OCI-M1 (cell line): ENCODE data around the gene LPA.
"Not testable (repeated sequence)": the region's sequence is repeated elsewhere in the genome, so short reads cannot be mapped to it uniquely, and the experiment has no call there.

ENCODE experiments used
- DNase-seq: peaks from one replicate; lab custom pipeline; 2025; lab: John Stamatoyannopoulos, UW

LPA gene

DNA sequence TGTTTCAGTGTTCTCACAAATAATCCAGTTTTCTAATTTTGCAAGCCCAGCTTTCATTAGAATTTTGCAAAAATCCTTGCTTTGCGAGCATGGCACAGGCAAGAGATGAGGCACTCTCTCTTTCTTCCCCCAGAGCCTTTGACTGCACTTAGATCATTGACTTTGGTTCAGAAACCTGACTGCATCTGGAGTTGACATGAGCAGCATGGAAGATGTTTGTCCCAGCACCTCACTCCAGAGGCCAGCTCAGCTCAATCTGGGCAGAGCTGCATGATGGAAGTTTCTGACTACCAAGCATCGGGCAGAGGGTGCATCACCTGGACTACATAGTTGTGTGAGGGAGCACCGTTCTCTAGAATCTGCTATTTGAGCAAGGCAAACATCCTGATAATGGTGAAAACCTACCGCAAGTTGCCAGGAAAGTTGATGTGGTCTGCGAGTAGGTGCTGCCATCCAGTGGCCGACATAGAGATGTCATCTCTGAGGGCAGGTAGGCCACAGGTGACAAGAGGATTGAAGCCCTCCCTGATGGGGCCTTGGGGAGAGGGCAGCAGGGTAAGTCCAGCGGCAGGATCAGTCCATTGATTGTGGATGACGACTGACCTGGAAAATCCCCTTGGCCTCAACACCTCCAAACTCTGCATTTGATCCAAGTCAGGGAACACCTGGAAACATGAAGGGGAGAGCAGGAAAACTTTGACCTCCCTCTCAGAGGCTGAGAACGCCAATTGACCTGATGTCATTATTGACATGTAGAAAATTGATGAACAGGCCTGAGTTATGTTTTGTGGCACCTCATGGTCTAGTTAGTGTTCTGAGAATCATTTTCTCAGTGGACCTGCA is 3.8 kb upstream of the LPA start:
- DNase-seq = peak; percentile 29

DNA sequence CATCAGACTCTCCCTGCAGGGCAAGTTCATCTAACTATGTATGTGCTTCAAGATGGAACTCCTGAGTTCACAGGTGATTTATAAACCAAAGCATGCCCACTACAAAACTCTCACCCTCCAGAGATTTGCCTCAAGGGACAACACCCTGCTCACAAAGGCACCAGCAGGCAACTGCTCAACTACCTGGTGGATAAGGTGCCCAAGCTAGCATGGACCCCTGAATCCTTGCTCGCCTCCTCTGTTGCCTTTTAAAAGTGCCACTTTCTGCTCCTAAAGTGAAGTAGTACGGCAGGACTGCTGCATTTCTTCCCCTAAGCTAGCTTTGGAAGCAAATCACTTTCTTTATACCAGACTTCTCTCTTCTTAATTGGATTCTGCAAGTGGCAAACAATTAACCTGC is 1.2 kb downstream of the LPA start:
- DNase-seq = no peak

DNA sequence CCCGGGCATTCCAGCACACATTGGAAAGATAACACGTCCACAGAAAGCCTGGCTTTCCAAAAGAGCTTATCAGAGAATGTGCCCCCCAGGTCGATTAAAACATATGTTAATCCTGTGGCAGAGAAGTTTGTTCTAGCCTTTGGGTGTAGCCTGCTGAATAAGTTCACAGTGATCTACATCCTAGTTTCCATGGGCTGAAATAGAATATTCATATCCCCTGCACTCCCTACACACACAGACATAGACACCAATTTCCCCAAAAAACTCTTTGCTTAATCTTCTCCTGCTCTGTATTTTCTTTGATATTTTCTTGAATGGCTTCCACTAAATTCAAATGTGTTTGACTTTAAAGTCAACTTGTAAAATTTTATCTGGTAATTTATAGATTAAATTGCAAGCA is 1.6 kb downstream of the LPA start:
- no peak for DNase-seq

DNA sequence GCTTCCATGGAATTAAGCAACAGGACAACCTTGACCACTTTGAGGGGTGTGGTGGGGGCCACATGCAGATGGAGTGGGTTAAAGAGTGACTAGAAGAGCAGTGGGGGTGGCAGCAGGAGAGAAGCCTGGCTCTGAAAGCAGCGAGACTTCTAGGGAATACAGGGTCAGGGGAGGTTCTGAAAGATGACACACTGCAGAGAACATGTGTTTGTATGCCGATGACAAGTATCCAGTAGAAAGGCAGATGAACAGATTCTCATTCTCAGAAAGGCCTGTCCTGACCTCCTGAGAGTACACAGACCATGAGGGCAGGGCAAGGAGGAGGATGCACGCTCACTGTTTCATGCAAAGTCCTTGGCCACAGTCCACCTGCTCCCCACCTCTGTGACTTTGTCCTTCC is 2.9 kb downstream of the LPA start:
- DNase-seq = no peak

DNA sequence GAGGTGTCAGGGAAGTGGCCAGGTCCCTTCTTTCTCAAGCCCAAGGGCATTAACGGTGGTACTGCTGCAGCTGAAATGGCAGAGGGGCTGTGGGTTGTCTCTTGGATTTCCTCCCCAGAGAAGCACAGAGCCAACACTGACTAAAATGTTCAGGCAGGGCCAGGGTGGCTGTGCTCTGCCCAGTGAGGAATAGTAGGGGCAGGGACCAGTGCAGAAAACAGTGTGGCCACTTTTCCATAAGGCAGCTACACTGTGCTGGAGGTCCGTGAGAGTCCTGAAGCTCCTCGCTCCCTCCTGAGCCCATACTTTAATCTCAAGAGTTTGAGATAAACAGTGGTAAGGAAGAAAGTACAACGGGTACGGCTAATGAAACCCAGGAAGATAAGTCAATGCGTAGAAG is 4.5 kb downstream of the LPA start:
- DNase-seq = no peak

DNA sequence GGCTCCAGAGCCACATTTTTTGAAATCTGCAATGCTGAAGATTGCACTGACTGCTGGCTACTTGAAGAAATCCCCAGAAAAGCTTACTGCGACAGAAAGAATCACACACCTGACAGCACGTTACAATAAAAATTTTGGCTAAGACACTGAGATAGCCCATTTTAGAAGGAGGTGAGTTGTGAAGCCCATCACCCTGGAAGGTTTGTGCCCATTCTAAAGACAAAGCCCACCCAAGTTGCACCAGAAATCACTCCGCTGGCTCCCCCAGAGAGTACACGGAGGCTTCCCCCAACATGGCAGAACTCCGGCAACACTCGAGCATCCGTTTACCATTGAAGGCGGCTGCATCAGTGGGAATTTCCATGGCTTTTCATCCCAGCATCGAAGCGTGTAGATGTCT is 29.4 kb downstream of the LPA start:
- DNase-seq = no peak

DNA sequence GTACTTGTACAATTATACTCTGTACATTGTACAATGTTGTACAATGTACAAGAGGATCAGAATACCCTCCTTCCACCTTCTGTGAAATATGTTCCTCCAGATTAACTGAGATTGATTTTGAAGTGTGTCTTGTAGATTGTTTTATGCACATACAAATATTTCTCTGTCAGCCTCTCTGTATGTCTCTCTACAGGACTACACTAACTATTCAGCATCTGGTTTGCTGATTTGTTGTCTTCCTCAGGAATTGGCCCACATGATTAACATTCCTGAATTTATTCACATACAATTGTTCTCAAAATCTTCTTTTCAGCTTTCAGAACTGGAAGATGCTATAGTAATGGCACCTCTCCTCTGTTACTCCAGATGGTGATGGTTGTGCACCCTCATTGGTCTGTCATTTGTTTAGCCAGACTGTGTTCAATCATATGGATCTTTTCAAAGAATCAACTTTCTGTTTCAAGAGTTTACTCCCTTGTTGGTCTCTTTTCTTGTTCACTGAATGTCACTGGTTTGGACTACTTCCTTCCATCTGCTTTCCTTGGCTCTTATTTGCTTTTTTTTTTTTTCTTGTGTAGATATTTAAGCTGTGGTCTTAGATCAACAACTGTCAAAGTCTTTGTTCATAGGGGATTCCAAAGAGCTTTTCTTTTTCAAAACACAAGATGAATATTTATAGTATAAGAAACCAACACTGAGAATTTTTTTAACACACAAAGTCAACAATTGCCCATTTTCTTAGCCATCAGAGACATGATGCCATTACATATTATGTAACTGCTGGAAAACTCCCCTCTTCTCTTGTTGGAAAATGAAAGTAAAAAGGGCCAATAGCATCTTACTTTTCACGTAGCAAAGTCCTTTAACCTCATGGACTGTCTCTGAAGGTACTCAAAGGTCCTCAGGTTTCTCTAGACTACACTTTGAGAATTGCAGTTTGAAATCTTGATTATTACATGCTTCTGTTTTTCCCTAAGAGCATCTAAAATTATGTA is 67.9 kb downstream of the LPA start:
- DNase-seq = no peak

DNA sequence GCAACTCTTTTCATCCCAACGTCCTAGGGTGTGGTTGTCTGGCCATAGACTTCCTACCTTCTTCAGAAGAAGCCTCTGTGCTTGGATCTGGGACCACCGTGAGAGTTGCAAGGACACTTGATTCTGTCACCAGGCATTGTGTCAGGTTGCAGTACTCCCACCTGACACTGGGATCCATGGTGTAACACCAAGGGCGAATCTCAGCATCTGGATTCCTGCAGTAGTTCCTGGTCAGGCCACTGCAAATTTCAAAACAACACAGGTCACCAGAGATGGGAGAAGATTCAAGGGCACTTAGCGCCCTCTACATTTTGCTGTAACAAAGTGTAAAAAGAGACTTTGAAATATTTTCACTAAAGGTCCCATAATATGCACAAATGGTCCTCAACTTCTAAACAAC is 68.8 kb downstream of the LPA start:
- not testable (repeated sequence) for DNase-seq

DNA sequence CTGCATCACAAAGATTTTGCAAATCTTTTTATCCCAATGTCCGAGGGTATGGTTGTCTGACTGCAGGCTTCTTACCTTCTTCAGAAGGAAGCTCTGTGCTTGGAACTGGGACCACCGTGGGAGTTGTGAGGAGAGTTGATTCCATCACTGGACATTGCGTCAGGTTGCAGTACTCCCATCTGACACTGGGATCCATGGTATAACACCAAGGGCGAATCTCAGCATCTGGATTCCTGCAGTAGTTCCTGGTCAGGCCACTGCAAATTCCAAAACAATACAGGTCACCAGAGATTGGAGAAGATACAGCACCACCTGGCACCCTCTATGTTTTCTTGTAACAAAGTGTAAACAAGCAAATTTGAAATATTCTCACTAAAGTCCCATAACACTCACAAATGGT is 77.7 kb downstream of the LPA start:
- DNase-seq = no peak

DNA sequence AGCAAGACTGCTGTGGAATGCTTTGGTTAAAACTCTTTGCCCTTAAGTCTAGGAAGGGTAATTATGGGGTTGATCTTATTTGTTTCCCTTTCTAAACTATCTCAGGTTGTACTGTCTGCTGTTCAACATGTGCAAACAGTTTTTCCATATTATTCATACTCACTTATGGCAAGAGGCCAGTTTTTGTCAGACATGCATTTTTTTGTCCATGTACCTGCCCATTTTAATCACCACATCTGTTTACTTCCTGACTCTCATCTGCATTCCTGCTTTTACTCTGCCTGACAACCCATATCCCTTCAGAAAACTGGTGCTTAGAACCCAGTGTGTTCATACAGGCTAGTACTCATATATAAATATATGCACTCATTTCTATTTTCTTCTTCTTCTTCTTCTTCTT is 80.3 kb downstream of the LPA start:
- no peak for DNase-seq

DNA sequence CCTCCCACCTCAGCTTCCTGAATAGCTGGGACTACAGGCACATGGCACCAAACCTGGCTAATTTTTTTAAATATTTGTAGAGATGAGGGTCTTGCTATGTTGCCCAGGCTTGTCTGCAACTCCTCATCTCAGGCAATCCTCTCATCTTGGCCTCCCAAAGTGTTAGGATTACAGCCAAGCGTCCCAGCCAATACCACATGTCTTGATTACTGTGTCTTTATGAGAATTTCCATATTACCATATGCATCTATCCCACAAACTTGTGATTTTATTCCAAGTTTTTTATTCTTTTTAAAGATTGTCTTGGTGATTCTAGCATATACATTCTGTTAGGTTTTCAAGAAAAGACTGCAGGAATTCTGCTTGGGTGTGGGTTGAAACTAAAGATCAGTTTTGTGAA is 82.7 kb downstream of the LPA start:
- no peak for DNase-seq

DNA sequence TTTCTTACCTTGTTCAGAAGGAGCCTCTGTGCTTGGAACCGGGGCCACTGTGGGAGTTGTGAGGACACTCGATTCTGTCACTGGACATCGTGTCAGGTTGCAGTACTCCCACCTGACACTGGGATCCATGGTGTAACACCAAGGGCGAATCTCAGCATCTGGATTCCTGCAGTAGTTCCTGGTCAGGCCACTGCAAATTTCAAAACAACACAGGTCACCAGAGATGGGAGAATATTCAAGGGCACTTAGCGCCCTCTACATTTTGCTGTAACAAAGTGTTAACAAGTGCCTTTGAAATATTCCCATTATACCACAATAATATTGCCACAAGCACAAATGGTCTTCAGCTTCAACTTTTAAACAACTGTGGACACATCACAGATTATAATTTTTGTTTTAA is 85.6 kb downstream of the LPA start:
- DNase-seq = peak; percentile 11

DNA sequence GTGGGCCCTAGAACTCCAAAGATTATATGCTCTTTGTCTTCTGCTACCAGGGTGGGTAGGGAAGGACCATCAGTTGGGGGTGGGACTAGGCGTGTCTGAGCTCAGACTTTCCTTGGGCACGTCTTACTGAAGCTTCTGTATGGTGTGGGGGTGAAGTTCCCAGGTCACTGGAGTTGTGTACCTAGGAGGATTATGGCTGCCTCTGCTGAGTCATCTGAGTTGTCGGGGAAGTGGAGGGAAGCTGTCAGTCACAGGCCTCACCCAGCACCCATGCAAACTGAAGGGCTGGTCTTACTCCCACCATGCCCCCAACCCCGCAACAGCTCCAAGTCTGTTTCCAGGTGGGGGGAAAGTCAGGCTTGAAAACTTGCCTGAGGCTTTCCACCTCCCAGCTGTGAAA is 90.1 kb downstream of the LPA start:
- DNase-seq = no peak

DNA sequence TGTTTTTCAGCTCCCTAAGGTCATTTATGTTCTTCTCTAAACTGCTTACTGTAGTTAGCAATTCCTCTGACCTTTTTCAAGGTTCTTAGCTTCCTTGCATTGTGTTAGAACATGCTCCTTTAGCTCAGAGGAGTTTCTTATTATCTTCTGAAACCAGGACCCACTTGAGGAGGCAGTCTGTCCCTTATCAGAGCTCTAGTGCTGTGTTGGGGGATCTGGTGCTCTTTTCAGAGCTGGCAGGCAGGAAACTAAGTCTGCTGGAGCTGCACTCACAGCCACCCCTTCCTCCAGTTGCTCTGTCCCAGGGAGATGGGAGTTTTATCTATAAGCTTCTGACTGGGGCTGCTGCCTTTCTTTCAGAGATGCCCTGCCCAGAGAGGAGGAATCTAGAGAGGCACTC is 92.9 kb downstream of the LPA start:
- DNase-seq = peak; percentile 73

DNA sequence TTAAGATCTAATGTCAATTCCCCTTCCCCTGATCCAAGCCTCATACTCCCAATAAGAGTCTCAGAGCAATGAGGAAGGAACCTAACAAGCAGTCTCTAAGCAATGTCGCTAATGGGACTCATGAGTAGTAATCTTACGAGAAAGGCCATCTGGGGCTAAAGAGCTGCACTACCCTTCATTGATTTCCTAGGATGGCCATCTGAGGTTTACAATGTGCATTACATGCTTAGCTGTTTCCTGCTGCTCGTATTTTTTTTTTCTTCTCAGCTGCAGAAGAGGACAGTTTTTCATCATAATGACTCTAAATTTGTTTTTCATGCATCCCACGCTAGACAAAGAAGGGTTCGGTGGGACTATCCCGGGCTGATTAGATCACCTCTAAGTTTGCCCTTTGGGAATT is 119.3 kb downstream of the LPA start:
- no peak for DNase-seq

DNA sequence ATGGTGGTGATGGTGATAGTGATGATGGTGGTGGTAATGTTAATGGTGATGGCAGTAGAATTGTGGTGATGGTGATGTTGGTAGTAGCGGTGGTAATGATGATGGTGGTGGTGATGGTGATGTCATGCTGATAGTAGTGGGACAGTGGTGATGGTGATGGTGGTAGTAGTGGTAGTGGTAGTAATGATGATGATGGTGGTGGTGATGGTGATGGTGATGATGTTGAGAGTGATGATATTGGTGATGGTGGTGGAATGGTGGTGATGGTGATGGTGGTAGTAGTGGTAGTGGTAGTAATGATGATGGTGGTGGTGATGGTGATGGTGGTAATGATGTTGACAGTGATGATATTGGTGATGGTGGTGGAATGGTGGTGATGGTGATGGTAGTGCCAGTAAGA is 128.8 kb downstream of the LPA start:
- no peak for DNase-seq

DNA sequence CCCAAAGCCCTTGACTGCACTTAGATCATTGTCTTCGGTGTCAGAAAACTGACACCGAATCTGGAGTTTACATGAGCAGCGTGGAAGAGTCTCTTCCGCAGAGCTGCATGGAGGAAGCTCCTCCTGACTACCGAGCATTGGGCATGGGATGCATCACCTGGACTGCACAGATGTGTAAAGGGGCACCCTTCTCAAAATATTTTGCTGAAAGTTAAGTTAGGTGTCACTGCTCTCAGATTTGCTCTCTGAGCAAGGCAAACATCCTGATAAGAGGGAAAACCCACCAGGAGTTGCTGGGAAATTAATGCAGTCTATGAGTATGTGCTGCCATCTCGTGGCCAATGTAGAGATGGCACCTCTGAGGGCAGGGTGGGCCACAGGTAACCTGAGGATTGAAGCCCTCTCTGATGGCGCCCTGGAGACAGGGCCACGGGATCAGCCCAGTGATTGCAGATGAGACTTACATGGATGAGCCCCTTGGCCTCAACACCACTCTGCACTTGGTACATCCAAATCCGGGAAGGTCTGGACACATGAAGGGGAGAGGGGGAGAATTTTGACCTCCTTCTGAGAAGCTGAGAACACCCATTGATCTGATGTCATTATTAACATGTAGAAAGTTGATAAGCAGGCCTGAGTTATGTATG is 129.9 kb downstream of the LPA start:
- DNase-seq = peak; percentile 67

DNA sequence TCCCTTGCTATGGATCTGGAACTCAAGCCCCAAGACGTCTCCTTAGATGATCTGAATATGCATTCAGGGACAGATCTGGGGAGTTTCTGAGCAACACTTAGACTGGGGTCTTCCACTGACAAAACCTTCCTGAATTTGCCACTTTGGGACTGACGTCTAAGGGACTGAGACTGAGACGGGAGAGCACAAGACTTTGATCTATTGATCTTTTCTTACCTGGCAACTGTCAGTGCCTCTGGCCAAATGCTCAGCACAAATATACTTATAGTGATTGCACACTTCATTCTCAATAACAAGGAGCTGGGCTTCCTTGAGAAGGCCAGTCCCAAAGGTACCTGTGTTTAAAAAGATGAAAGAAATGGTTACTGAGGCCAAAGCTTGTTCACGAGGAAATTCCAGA is 131.8 kb downstream of the LPA start:
- DNase-seq = no peak

DNA sequence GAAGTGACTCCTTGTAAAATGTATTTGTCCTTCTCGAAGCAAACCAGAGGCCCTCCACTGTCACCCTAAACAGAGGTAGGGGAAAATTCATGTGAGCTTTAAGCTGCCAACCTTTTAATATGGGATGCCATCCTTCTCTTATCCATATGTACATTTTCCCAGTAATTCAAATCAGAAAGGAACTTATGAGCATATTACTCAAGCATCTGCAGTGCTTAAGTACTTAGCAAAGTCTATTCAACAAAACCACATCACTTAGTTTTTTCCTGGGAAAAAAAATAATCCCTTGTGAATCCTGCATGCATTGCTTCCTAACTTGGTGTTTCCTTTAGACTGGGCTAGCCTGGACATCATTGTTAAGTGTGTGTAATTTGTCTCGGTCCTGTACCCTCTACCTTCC is 132.2 kb downstream of the LPA start:
- DNase-seq = no peak

DNA sequence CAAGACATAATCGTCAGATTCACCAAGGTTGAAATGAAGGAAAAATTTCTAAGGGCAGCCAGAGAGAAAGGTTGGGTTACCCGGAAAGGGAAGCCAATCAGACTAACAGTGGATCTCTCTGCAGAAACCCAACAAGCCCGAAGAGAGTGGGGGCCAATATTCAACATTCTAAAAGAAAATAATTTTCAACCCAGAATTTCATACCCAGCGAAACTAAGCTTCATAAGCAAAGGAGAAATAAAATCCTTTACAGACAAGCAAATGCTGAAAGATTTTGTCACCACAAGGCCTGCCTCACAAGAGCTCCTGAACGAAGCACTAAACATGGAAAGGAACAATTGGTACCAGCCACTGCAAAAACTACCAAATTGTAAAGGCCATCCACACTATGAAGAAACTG is 134.6 kb downstream of the LPA start:
- not testable (repeated sequence) for DNase-seq

DNA sequence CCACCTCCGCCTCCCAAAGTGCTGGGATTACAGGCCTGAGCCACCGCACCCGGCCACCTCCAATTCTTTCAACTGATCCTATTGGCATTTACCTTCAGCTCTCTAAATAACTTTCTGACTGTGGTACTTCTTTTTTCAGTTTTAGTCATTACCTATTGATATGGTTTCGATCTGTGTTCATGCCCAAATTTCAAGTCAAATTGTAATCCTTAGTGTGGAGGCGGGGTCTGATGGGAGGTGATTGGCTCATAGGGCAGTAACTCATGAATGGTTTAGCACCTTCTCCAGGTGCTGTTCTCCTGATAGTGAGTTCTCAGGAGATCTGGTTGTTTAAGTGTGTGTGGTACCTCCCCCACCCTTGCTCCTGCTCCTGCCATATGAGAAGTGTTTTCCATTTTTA is 140.9 kb downstream of the LPA start:
- DNase-seq = no peak

DNA sequence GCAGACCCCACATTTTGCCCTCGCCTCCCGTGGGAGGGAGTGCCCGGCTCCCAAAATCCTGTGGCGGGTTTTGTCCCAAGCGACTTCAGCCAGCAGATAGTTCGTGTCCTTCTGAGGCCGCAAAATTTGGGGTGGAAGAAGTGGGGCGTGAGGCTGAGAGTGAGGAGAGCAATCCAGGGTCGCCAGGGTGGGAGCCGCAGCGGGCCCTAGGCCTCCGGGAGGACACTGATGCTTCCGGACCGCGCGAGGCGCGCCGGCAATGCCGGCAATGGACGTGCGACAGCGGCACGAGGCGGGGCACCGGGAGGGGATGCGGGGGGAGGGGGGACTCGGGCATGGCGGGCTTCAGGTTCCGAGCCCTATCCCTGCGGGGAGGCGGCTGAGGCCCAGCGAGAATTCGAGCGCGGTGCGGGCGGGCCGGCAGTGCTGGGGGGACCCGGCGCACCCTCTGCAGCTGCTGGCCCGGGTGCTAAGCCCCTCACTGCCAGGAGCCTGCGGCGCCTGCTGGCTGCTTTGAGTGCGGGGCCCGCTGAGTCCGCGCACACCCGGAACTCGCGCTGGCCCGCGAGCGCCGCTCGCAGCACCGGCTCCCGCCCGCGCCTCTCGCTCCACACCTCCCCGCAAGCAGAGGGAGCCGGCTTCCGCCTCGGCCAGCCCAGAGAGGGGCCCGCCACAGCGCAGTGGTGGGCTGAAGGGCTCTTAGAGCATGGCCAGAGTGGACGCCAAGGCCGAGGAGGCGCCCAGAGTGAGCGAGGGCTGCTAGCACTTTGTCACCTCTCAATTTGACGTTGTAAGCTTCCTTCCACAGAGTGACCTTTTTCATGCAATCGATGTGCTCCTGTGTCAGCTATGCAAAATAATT is 143.8 kb downstream of the LPA start:
- DNase-seq = no peak
